K562 (cell line): ENCODE data around the gene FDX2. TPM values are rescaled to one million over a fixed set of nuclear protein-coding genes. Genes with fewer than 3 reads are reported as not detected.

Experiments
- ATAC-seq: fragments of 200-7000 bp; cut with Tn5 transposase; 3 replicates; pipeline ENCODE4 v1.9.1; 2020; ENCODE audit warnings: moderate library complexity
- BruUV-seq: library from RNA; stranded (reverse); fragments of 400-500 nt; replicated peaks from 2 replicates; lab custom pipeline; 2021; lab: Mats Ljungman, UMichigan
- CTCF ChIA-PET: fragments of 300-600 bp; formaldehyde crosslinking; extraction: SDS; loops from one replicate; lab custom pipeline; 2021; ENCODE audit warnings: low intra/inter-chr PET ratio; lab: Yijun Ruan, JAX
- POLR2A ChIA-PET: fragments of 300-600, 350-650 bp; sonication (Branson Sonifier 250); formaldehyde crosslinking; extraction: SDS; loops from one replicate; lab custom pipeline; 2021; ENCODE audit warnings: antibody characterized with exemption, inconsistent platforms; lab: Yijun Ruan, JAX
- DNase-seq, 4 experiments: peaks; one replicate each; pipeline versions ENCODE4 v3.0.0 to v3.0.0-alpha.2; 2011 to 2018; ENCODE audit warnings: low spot score in 3 of 4, mixed read lengths in 3 of 4; ENCODE audit errors: extremely low read depth in 1 of 4
- FAIRE-seq: peaks from 2 replicates; lab custom pipeline; 2011; peaks lifted over from hg19 to GRCh38; lab: Jason Lieb, UNC
- H2AFZ ChIP-seq: 2 replicates; pipeline ENCODE4 v1.6.0; 2011; ENCODE audit warnings: low read depth, low read length, control low read depth, inconsistent platforms
- H3K27ac ChIP-seq: fragments of 200-600 bp; 3 replicates; pipeline ENCODE4 v1.8.0; 2011; ENCODE audit warnings: low read depth, mild to moderate bottlenecking, control low read depth, inconsistent platforms, low read length, moderate library complexity, mixed read lengths; ENCODE audit errors: extremely low read depth
- H3K27me3 ChIP-seq, 2 experiments: fragments of 300-600 bp in 1 of 2; 2 replicates in 1 of 2; 3 replicates in 1 of 2; pipeline versions ENCODE4 v1.6.0 to v1.8.0; 2011; ENCODE audit warnings: inconsistent platforms in 2 of 2, low read length in 2 of 2, mild to moderate bottlenecking in 1 of 2, mixed read lengths in 1 of 2, moderate library complexity in 1 of 2; ENCODE audit not compliant: control insufficient read depth in 2 of 2, insufficient read depth in 2 of 2
- H3K36me3 ChIP-seq: fragments of 300-600 bp; 3 replicates; pipeline ENCODE4 v1.8.0; 2011; ENCODE audit warnings: mild to moderate bottlenecking, low read length, inconsistent platforms; ENCODE audit not compliant: control insufficient read depth, insufficient read depth
- H3K4me1 ChIP-seq, 2 experiments: fragments of 200-600 bp in 1 of 2; replicated peaks in 1 of 2; 2 replicates in 1 of 2; 3 replicates in 1 of 2; pipeline versions ENCODE4 v1.5.1 to v1.8.0; 2011; ENCODE audit warnings: inconsistent platforms in 2 of 2, low read length in 2 of 2, mild to moderate bottlenecking in 1 of 2, mixed read lengths in 1 of 2, moderate library complexity in 1 of 2; ENCODE audit not compliant: control insufficient read depth in 2 of 2, insufficient read depth in 2 of 2
- H3K4me2 ChIP-seq: 2 replicates; pipeline ENCODE4 v1.6.1; 2011; ENCODE audit warnings: low read length, control low read depth, inconsistent platforms, mixed read lengths; ENCODE audit not compliant: insufficient read depth
- H3K4me3 ChIP-seq: fragments of 200-600 bp; sonication (generic), shearing (Covaris generic); 2 replicates; pipeline ENCODE4 v1.5.1; 2016; ENCODE audit warnings: control low read depth, inconsistent platforms
- H3K79me2 ChIP-seq: fragments of 200-600 bp; 3 replicates; pipeline ENCODE4 v1.8.0; 2011; ENCODE audit warnings: low read length, inconsistent platforms; ENCODE audit not compliant: control insufficient read depth, insufficient read depth
- H3K9ac ChIP-seq, 2 experiments: 2 replicates each; pipeline versions ENCODE4 v1.6.0 to v1.6.1; 2011; ENCODE audit warnings: low read depth in 2 of 2, low read length in 2 of 2, control low read depth in 1 of 2, inconsistent platforms in 1 of 2, mild to moderate bottlenecking in 1 of 2, mixed read lengths in 1 of 2; ENCODE audit not compliant: insufficient read depth in 1 of 2
- H3K9me1 ChIP-seq: one replicate; pipeline ENCODE4 v1.6.0; 2011; ENCODE audit warnings: inconsistent platforms, mild to moderate bottlenecking, low read length, moderate library complexity; ENCODE audit not compliant: control insufficient read depth, insufficient read depth
- H3K9me3 ChIP-seq: replicated peaks from 2 replicates; pipeline ENCODE4 v1.5.1; 2011; ENCODE audit warnings: low read depth, low read length, inconsistent platforms; ENCODE audit not compliant: control insufficient read depth, insufficient read depth
- H4K20me1 ChIP-seq: replicated peaks from 2 replicates; pipeline ENCODE4 v1.6.1; 2011; ENCODE audit warnings: low read length, inconsistent platforms, mixed read lengths; ENCODE audit not compliant: control insufficient read depth, insufficient read depth
- BRF1 ChIP-seq: IDR thresholded peaks from 3 replicates; pipeline ENCODE4 v1.6.1; 2011; ENCODE audit warnings: borderline replicate concordance, mild to moderate bottlenecking; ENCODE audit not compliant: insufficient read length; ENCODE audit errors: extremely low read depth
- CREM ChIP-seq: IDR thresholded peaks from 2 replicates; pipeline ENCODE4 v1.6.1; 2014; ENCODE audit warnings: antibody characterized with exemption, low read depth
- DNMT1 ChIP-seq: fragments of 450-650 bp; IDR thresholded peaks from 2 replicates; pipeline ENCODE4 v1.6.1; 2016; ENCODE audit warnings: antibody characterized with exemption, mild to moderate bottlenecking
- FOXK2 ChIP-seq, 2 experiments: fragments of 450-650 bp; IDR thresholded peaks in 1 of 2; conservative IDR thresholded peaks in 1 of 2; 2 replicates each; pipeline ENCODE4 v1.6.1; 2016; ENCODE audit warnings: low read depth in 2 of 2, mild to moderate bottlenecking in 1 of 2
- GABPB1 ChIP-seq: sonication (generic); formaldehyde crosslinking; IDR thresholded peaks from 2 replicates; pipeline ENCODE4 v1.8.0; 2022; ENCODE audit warnings: mild to moderate bottlenecking, missing genetic modification reagents
- ILF3 ChIP-seq: fragments of 450-650 bp; IDR thresholded peaks from 2 replicates; pipeline ENCODE4 v1.6.1; 2018; ENCODE audit warnings: antibody characterized with exemption, mild to moderate bottlenecking, moderate library complexity, borderline replicate concordance
- KDM5B ChIP-seq: fragments of 200-600 bp; sonication (generic); IDR thresholded peaks from 2 replicates; pipeline ENCODE4 v1.6.1; 2012; ENCODE audit warnings: low read depth, mild to moderate bottlenecking, moderate library complexity, low read length, control low read depth, inconsistent platforms; ENCODE audit not compliant: insufficient replicate concordance
- KLF13 ChIP-seq: fragments of 450-650 bp; IDR thresholded peaks from 2 replicates; pipeline ENCODE4 v1.6.1; 2016; ENCODE audit warnings: missing genetic modification characterization, low read depth, mild to moderate bottlenecking, missing compliant biosample characterization, moderate library complexity, borderline replicate concordance
- MCM5 ChIP-seq: fragments of 450-650 bp; IDR thresholded peaks from 2 replicates; pipeline ENCODE4 v1.6.1; 2016; ENCODE audit warnings: low read depth
- NR3C1 ChIP-seq: sonication (generic); formaldehyde crosslinking; IDR thresholded peaks from 2 replicates; pipeline ENCODE4 v1.8.1; 2022; ENCODE audit warnings: missing genetic modification reagents
- PCBP1 ChIP-seq: fragments of 200-400 bp; formaldehyde crosslinking; IDR thresholded peaks from 2 replicates; pipeline ENCODE4 v1.6.1; 2018; ENCODE audit warnings: mild to moderate bottlenecking, low read depth, low read length; ENCODE audit not compliant: poor library complexity, severe bottlenecking
- PRPF4 ChIP-seq: fragments of 200-400 bp; formaldehyde crosslinking; IDR thresholded peaks from one replicate; pipeline ENCODE4 v1.6.1; 2017; ENCODE audit warnings: low read length, low read depth, mild to moderate bottlenecking; ENCODE audit not compliant: insufficient read depth, poor library complexity, severe bottlenecking
- TRIM24 ChIP-seq, 2 experiments: fragments of 450-650 bp; IDR thresholded peaks; 2 replicates each; pipeline ENCODE4 v1.6.1; 2016
- ZKSCAN1 ChIP-seq: fragments of 150-350 bp; IDR thresholded peaks from 2 replicates; pipeline ENCODE4 v1.6.1; 2016; ENCODE audit warnings: low read depth, low read length
- ZNF589 ChIP-seq: fragments of 200-800 bp; sonication (Bioruptor generic); IDR thresholded peaks from 2 replicates; pipeline ENCODE4 v1.6.1; 2016; ENCODE audit warnings: low read depth, missing genetic modification characterization, missing compliant biosample characterization
- ZNF764 ChIP-seq: fragments of 250-450 bp; sonication (Bioruptor Pico); IDR thresholded peaks from 2 replicates; pipeline ENCODE4 v1.4.0; 2020; ENCODE audit warnings: low read depth, mild to moderate bottlenecking, moderate library complexity
- WGBS: fragments of 100-300 bp; shearing (Covaris generic); methylation state at CpG from one replicate; pipeline ENCODE4 v1.1.6; 2016; ENCODE audit warnings: low coverage, mixed read lengths; ENCODE audit not compliant: insufficient coverage; ENCODE audit errors: missing lambda C conversion rate; 5-methylcytosine and 5-hydroxymethylcytosine counted together
- in situ Hi-C: fragments of 300-500 bp; cut with MboI; formaldehyde crosslinking; loops from 4 replicates; pipeline ENCODE4 v1.15.0; 2018; ENCODE audit warnings: inconsistent platforms, mixed read lengths
- intact Hi-C: fragments of 100-400 bp; cut with micrococcal nuclease; formaldehyde crosslinking; loops from 2 replicates; pipeline ENCODE4 v1.14.2; 2022
- polyA plus RNA-seq, 8 experiments: library from polyadenylated mRNA; depleted of rRNA in 4 of 8; stranded (reverse) in 5 of 8; unstranded in 3 of 8; fragments of >200 nt; fragmentation: Nextera tagmentation in 2 of 8; fragmentation: Illumina TruSeq in 1 of 8; extraction: Ambion mirVana in 2 of 8; extraction: Trizol in 1 of 8; gene quantifications; 2 replicates each; pipeline versions ENCODE4 v1.2.1 to v1.2.3, GENCODE V29; 2011 to 2014; ENCODE audit warnings: inconsistent platforms in 1 of 8, missing spikeins in 1 of 8
- total RNA-seq, 7 experiments: library from RNA; depleted of rRNA in 6 of 7; stranded (reverse); fragments of >200 nt in 6 of 7; fragmentation: Illumina TruSeq in 2 of 7; extraction: Trizol in 2 of 7; gene quantifications; 2 replicates each; pipeline versions ENCODE4 v1.2.1 to v1.2.3, GENCODE V29; 2011 to 2021; ENCODE audit warnings: low replicate concordance in 1 of 7
- TF ChIP-seq, protein P1 (sequence below), 2 experiments: IDR thresholded peaks; 2 replicates each; pipeline ENCODE4 v1.6.1; 2012; ENCODE audit warnings: improper control_type of control experiment in 2 of 2, low read depth in 2 of 2, low read length in 2 of 2, borderline replicate concordance in 1 of 2
- TF ChIP-seq, protein P2 (sequence below): sonication (generic); formaldehyde crosslinking; IDR thresholded peaks from 2 replicates; pipeline ENCODE4 v1.8.1; 2023; ENCODE audit warnings: mild to moderate bottlenecking, missing genetic modification reagents

Gene FDX2
- total and polyA plus RNA-seq, 9 of the 15 experiments (the other 6 are each of a cell fraction or from before 2014, with no cell fraction given): 2.5 to 49.8 (median 29.7) TPM

DNA sequence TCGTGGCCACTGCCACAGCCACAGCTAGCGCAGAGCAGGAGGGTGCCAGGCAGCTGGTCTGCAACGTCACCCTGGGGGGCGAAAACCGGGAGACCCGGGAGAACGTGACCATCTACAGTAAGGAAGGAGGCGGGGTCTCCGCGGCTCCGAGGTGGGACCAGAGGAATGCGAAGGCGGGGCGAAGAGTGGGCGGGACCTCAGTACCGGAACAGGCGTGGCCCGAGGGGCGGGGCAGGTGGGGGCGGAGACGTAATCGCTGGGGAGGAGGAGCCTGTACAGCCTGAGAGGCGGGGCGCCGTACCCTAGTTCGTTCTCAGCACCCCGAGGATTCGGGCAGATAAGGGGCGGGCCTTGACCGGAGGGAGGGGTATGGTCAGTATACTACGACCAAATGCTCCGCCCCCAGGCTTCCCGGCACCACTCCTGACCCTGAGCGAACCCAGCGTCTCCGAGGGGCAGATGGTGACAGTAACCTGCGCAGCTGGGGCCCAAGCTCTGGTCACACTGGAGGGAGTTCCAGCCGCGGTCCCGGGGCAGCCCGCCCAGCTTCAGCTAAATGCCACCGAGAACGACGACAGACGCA is 23.5 kb downstream of the FDX2 start:
- Histone ChIP-seq H3K4me1 (peaks cover 12 to 85% of the 10 kb centered on the region in 2 experiments; a peak in 4 of 5 replicates), H3K4me3 (peak overlapping the region; percentile 79), H3K36me3 (peaks cover 40% of the 10 kb centered on the region; the same call in 2 of the 3 replicates), H3K4me2 (peak overlapping the region; percentile 99), H3K9ac (peak overlapping the region; percentile 91 to 99), H2AFZ (peak overlapping the region; percentile 35), H3K9me1 (no peaks in the 10 kb centered on the region), H4K20me1 (no peaks in the 10 kb centered on the region; the same call in 1 of the 2 replicates), H3K27me3 (no peaks in the 10 kb centered on the region), H3K79me2 (peaks cover 81% of the 10 kb centered on the region), H3K9me3 (peaks cover 2% of the 10 kb centered on the region; the same call in 1 of the 2 replicates), H3K27ac (peak overlapping the region; percentile 96)
- DNase-seq: peak; percentile 84 to 98 (median 92)
- peak; percentile 95 for FAIRE-seq
- intact Hi-C loops: no loop called here
- ChIA-PET POLR2A (interaction anchor here (0.6 to 1.3 kb wide), 10 partner anchors 9 to 302 kb away, joined by 3 to 7 read pairs (median 3); partner anchors contain the start of genes ICAM1 and RAVER1), CTCF (no interaction called here)
- BruUV-seq: no TSS peak
- ATAC-seq: peak; percentile 69
- in situ Hi-C loops: no loop called here
- 2% methylated on average over 37 of the region's 45 CpGs for whole genome bisulfite sequencing
- TF ChIP-seq PCBP1: no peak
- peak in 1 of 2 experiments; percentile 82; a peak in 1 of 4 replicates for TF ChIP-seq FOXK2 (conservative IDR thresholded peaks at IDR 0.05 in 1 of 2, IDR thresholded peaks at IDR 0.05 in 1 of 2; ENCODE audit: low read depth in 2 of 2)
- TF ChIP-seq BRF1: no peak
- TF ChIP-seq MCM5: no peak
- no peak for TF ChIP-seq CREM
- no peak for TF ChIP-seq KLF13
- TF ChIP-seq, protein P1, sequence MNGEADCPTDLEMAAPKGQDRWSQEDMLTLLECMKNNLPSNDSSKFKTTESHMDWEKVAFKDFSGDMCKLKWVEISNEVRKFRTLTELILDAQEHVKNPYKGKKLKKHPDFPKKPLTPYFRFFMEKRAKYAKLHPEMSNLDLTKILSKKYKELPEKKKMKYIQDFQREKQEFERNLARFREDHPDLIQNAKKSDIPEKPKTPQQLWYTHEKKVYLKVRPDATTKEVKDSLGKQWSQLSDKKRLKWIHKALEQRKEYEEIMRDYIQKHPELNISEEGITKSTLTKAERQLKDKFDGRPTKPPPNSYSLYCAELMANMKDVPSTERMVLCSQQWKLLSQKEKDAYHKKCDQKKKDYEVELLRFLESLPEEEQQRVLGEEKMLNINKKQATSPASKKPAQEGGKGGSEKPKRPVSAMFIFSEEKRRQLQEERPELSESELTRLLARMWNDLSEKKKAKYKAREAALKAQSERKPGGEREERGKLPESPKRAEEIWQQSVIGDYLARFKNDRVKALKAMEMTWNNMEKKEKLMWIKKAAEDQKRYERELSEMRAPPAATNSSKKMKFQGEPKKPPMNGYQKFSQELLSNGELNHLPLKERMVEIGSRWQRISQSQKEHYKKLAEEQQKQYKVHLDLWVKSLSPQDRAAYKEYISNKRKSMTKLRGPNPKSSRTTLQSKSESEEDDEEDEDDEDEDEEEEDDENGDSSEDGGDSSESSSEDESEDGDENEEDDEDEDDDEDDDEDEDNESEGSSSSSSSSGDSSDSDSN (IDR thresholded peaks at IDR 0.05; ENCODE audit: borderline replicate concordance in 1 of 2, low read depth in 2 of 2, low read length in 2 of 2): no peak
- TF ChIP-seq, protein P2, sequence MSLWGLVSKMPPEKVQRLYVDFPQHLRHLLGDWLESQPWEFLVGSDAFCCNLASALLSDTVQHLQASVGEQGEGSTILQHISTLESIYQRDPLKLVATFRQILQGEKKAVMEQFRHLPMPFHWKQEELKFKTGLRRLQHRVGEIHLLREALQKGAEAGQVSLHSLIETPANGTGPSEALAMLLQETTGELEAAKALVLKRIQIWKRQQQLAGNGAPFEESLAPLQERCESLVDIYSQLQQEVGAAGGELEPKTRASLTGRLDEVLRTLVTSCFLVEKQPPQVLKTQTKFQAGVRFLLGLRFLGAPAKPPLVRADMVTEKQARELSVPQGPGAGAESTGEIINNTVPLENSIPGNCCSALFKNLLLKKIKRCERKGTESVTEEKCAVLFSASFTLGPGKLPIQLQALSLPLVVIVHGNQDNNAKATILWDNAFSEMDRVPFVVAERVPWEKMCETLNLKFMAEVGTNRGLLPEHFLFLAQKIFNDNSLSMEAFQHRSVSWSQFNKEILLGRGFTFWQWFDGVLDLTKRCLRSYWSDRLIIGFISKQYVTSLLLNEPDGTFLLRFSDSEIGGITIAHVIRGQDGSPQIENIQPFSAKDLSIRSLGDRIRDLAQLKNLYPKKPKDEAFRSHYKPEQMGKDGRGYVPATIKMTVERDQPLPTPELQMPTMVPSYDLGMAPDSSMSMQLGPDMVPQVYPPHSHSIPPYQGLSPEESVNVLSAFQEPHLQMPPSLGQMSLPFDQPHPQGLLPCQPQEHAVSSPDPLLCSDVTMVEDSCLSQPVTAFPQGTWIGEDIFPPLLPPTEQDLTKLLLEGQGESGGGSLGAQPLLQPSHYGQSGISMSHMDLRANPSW (CRISPR knock-in tag): no peak
- TF ChIP-seq GABPB1: peak; percentile 83
- TF ChIP-seq PRPF4: no peak
- no peak for TF ChIP-seq ZKSCAN1
- TF ChIP-seq DNMT1: no peak
- TF ChIP-seq ILF3: no peak
- no peak for TF ChIP-seq ZNF589
- no peak for TF ChIP-seq NR3C1 (CRISPR knock-in tag)
- no peak for TF ChIP-seq TRIM24 (IDR thresholded peaks at IDR 0.05)
- no peak for TF ChIP-seq KDM5B
- TF ChIP-seq ZNF764: no peak
